Measurements from ENCODE around the gene CCL11. TPM values are rescaled to one million over a fixed set of nuclear protein-coding genes. Genes with fewer than 3 reads are reported as not detected.

Gene CCL11
- polyA plus RNA-seq, 1 donor from 2014 or later, result not detected

- TF ChIP-seq POLR2AphosphoS5 (IDR thresholded peaks at IDR 0.05) (no peak), MXI1 (conservative IDR thresholded peaks at IDR 0.05; ENCODE audit: poor library complexity, severe bottlenecking) (no peak), CTCF (IDR thresholded peaks at IDR 0.05; ENCODE audit: poor library complexity, severe bottlenecking) (no peak), EZH2 (IDR thresholded peaks at IDR 0.05; ENCODE audit: borderline replicate concordance, insufficient read depth, low read length, poor library complexity, severe bottlenecking) (no peak), EP300 (conservative IDR thresholded peaks at IDR 0.05; ENCODE audit: poor library complexity, severe bottlenecking) (no peak), RAD21 (conservative IDR thresholded peaks at IDR 0.05) (no peak), REST (IDR thresholded peaks at IDR 0.05; ENCODE audit: borderline replicate concordance) (no peak), SMC3 (conservative IDR thresholded peaks at IDR 0.05; ENCODE audit: poor library complexity) (no peak), TAF1 (IDR thresholded peaks at IDR 0.05; ENCODE audit: low read depth) (no peak)
- no peaks in the 10 kb centered on the region for H4K20me1 ChIP-seq (ENCODE audit: insufficient read depth)
- no peaks in the 10 kb centered on the region for H3K79me2 ChIP-seq (replicated peaks; ENCODE audit: insufficient read depth, low read length)
- H3K9ac ChIP-seq (ENCODE audit: low read length), result no peak overlapping the region
- H2AFZ ChIP-seq (ENCODE audit: low read depth, low read length), result no peak overlapping the region
- H3K9me3 ChIP-seq (ENCODE audit: low read length), result no peaks in the 10 kb centered on the region
- H3K27ac ChIP-seq (ENCODE audit: low read length), result no peak overlapping the region
- H3K4me2 ChIP-seq (ENCODE audit: low read length), result no peak overlapping the region
- no peaks in the 10 kb centered on the region for H3K9me2 ChIP-seq (ENCODE audit: insufficient read depth, low read length)
- no peaks in the 10 kb centered on the region for H3K36me3 ChIP-seq (ENCODE audit: insufficient read depth, low read length)
- no peak overlapping the region for H3K4me3 ChIP-seq (ENCODE audit: low read length)
- no peaks in the 10 kb centered on the region for H3F3A ChIP-seq (ENCODE audit: insufficient read depth, low read length, poor library complexity, severe bottlenecking)
- H3K27me3 ChIP-seq (ENCODE audit: insufficient read depth, low read depth, low read length), result no peaks in the 10 kb centered on the region
These were observed 42.8 kb upstream of the CCL11 start for GRCh38 chr17:34242587-34243363.

- Histone ChIP-seq H3F3A (ENCODE audit: insufficient read depth, low read length, poor library complexity, severe bottlenecking) (no peaks in the 10 kb centered on the region), H3K9ac (ENCODE audit: low read length) (no peak overlapping the region), H3K9me2 (ENCODE audit: insufficient read depth, low read length) (no peaks in the 10 kb centered on the region), H3K79me2 (replicated peaks; ENCODE audit: insufficient read depth, low read length) (no peaks in the 10 kb centered on the region), H4K20me1 (ENCODE audit: insufficient read depth) (no peaks in the 10 kb centered on the region), H3K27ac (ENCODE audit: low read length) (no peak overlapping the region), H3K9me3 (ENCODE audit: low read length) (no peaks in the 10 kb centered on the region), H3K4me3 (ENCODE audit: low read length) (no peak overlapping the region), H3K36me3 (ENCODE audit: insufficient read depth, low read length) (no peaks in the 10 kb centered on the region), H3K4me2 (ENCODE audit: low read length) (no peak overlapping the region), H2AFZ (ENCODE audit: low read depth, low read length) (no peak overlapping the region), H3K27me3 (ENCODE audit: insufficient read depth, low read depth, low read length) (no peaks in the 10 kb centered on the region)
- no peak for TF ChIP-seq TAF1 (IDR thresholded peaks at IDR 0.05; ENCODE audit: low read depth)
- TF ChIP-seq POLR2AphosphoS5 (IDR thresholded peaks at IDR 0.05), result no peak
- TF ChIP-seq EP300 (conservative IDR thresholded peaks at IDR 0.05; ENCODE audit: poor library complexity, severe bottlenecking), result no peak
- TF ChIP-seq EZH2 (IDR thresholded peaks at IDR 0.05; ENCODE audit: borderline replicate concordance, insufficient read depth, low read length, poor library complexity, severe bottlenecking), result no peak
- TF ChIP-seq SMC3 (conservative IDR thresholded peaks at IDR 0.05; ENCODE audit: poor library complexity), result no peak
- TF ChIP-seq REST (IDR thresholded peaks at IDR 0.05; ENCODE audit: borderline replicate concordance), result no peak
- no peak for TF ChIP-seq MXI1 (conservative IDR thresholded peaks at IDR 0.05; ENCODE audit: poor library complexity, severe bottlenecking)
- no peak for TF ChIP-seq RAD21 (conservative IDR thresholded peaks at IDR 0.05)
- no peak for TF ChIP-seq CTCF (IDR thresholded peaks at IDR 0.05; ENCODE audit: poor library complexity, severe bottlenecking)
These were observed 41.9 kb upstream of the CCL11 start for GRCh38 chr17:34243364-34244320.

Measured in neural cell (in vitro differentiated cells).